Measurements from ENCODE around the gene RPS18. TPM values are rescaled to one million over a fixed set of nuclear protein-coding genes. Genes with fewer than 3 reads are reported as not detected.
A peak's percentile ranks its signal among the peaks of the same experiment; 100 is the strongest.

RPS18 gene
- total and polyA plus RNA-seq, 9 of the 15 experiments (the other 6 are each of a cell fraction or from before 2014, with no cell fraction given), result 5,023 to 17,516 (median 8,131) TPM

- peak; percentile 76 for TF ChIP-seq TBP (optimal IDR thresholded peaks at IDR 0.05; ENCODE audit: low read depth, low read length)
- TF ChIP-seq, protein P1, sequence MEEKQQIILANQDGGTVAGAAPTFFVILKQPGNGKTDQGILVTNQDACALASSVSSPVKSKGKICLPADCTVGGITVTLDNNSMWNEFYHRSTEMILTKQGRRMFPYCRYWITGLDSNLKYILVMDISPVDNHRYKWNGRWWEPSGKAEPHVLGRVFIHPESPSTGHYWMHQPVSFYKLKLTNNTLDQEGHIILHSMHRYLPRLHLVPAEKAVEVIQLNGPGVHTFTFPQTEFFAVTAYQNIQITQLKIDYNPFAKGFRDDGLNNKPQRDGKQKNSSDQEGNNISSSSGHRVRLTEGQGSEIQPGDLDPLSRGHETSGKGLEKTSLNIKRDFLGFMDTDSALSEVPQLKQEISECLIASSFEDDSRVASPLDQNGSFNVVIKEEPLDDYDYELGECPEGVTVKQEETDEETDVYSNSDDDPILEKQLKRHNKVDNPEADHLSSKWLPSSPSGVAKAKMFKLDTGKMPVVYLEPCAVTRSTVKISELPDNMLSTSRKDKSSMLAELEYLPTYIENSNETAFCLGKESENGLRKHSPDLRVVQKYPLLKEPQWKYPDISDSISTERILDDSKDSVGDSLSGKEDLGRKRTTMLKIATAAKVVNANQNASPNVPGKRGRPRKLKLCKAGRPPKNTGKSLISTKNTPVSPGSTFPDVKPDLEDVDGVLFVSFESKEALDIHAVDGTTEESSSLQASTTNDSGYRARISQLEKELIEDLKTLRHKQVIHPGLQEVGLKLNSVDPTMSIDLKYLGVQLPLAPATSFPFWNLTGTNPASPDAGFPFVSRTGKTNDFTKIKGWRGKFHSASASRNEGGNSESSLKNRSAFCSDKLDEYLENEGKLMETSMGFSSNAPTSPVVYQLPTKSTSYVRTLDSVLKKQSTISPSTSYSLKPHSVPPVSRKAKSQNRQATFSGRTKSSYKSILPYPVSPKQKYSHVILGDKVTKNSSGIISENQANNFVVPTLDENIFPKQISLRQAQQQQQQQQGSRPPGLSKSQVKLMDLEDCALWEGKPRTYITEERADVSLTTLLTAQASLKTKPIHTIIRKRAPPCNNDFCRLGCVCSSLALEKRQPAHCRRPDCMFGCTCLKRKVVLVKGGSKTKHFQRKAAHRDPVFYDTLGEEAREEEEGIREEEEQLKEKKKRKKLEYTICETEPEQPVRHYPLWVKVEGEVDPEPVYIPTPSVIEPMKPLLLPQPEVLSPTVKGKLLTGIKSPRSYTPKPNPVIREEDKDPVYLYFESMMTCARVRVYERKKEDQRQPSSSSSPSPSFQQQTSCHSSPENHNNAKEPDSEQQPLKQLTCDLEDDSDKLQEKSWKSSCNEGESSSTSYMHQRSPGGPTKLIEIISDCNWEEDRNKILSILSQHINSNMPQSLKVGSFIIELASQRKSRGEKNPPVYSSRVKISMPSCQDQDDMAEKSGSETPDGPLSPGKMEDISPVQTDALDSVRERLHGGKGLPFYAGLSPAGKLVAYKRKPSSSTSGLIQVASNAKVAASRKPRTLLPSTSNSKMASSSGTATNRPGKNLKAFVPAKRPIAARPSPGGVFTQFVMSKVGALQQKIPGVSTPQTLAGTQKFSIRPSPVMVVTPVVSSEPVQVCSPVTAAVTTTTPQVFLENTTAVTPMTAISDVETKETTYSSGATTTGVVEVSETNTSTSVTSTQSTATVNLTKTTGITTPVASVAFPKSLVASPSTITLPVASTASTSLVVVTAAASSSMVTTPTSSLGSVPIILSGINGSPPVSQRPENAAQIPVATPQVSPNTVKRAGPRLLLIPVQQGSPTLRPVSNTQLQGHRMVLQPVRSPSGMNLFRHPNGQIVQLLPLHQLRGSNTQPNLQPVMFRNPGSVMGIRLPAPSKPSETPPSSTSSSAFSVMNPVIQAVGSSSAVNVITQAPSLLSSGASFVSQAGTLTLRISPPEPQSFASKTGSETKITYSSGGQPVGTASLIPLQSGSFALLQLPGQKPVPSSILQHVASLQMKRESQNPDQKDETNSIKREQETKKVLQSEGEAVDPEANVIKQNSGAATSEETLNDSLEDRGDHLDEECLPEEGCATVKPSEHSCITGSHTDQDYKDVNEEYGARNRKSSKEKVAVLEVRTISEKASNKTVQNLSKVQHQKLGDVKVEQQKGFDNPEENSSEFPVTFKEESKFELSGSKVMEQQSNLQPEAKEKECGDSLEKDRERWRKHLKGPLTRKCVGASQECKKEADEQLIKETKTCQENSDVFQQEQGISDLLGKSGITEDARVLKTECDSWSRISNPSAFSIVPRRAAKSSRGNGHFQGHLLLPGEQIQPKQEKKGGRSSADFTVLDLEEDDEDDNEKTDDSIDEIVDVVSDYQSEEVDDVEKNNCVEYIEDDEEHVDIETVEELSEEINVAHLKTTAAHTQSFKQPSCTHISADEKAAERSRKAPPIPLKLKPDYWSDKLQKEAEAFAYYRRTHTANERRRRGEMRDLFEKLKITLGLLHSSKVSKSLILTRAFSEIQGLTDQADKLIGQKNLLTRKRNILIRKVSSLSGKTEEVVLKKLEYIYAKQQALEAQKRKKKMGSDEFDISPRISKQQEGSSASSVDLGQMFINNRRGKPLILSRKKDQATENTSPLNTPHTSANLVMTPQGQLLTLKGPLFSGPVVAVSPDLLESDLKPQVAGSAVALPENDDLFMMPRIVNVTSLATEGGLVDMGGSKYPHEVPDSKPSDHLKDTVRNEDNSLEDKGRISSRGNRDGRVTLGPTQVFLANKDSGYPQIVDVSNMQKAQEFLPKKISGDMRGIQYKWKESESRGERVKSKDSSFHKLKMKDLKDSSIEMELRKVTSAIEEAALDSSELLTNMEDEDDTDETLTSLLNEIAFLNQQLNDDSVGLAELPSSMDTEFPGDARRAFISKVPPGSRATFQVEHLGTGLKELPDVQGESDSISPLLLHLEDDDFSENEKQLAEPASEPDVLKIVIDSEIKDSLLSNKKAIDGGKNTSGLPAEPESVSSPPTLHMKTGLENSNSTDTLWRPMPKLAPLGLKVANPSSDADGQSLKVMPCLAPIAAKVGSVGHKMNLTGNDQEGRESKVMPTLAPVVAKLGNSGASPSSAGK (IDR thresholded peaks at IDR 0.05), result 0 out of 2 replicates have a peak, but pooled peaks have one; percentile 81
- peak; percentile 73 for TF ChIP-seq MYC (IDR thresholded peaks at IDR 0.05; ENCODE audit: low read depth, low read length)
- TF ChIP-seq MYC (CRISPR knock-in tag; IDR thresholded peaks at IDR 0.05; ENCODE audit: borderline replicate concordance, low read depth), result peak; percentile 62; the same call in 1 of the 2 replicates
- TF ChIP-seq ZBTB1 (CRISPR knock-in tag; IDR thresholded peaks at IDR 0.05; ENCODE audit: borderline replicate concordance, low read depth), result no peak
- TF ChIP-seq ZNF436 (CRISPR knock-in tag; IDR thresholded peaks at IDR 0.05), result 0 out of 2 replicates have a peak, but pooled peaks have one; percentile 7
- TF ChIP-seq ZNF695 (CRISPR knock-in tag; IDR thresholded peaks at IDR 0.05), result no peak
- TF ChIP-seq, protein P2, sequence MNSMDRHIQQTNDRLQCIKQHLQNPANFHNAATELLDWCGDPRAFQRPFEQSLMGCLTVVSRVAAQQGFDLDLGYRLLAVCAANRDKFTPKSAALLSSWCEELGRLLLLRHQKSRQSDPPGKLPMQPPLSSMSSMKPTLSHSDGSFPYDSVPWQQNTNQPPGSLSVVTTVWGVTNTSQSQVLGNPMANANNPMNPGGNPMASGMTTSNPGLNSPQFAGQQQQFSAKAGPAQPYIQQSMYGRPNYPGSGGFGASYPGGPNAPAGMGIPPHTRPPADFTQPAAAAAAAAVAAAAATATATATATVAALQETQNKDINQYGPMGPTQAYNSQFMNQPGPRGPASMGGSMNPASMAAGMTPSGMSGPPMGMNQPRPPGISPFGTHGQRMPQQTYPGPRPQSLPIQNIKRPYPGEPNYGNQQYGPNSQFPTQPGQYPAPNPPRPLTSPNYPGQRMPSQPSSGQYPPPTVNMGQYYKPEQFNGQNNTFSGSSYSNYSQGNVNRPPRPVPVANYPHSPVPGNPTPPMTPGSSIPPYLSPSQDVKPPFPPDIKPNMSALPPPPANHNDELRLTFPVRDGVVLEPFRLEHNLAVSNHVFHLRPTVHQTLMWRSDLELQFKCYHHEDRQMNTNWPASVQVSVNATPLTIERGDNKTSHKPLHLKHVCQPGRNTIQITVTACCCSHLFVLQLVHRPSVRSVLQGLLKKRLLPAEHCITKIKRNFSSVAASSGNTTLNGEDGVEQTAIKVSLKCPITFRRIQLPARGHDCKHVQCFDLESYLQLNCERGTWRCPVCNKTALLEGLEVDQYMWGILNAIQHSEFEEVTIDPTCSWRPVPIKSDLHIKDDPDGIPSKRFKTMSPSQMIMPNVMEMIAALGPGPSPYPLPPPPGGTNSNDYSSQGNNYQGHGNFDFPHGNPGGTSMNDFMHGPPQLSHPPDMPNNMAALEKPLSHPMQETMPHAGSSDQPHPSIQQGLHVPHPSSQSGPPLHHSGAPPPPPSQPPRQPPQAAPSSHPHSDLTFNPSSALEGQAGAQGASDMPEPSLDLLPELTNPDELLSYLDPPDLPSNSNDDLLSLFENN (IDR thresholded peaks at IDR 0.05; ENCODE audit: low read depth in 2 of 2, low read length in 2 of 2), result no peak; a peak in 1 of 4 replicates
These were observed 27.5 kb downstream of the RPS18 start (continued) for GRCh38 chr6:33299237-33299944.

All from K562 (cell line).